Stromal cell of bone marrow (primary cell): ENCODE results near the gene ENOX1.

Experiments used
- DNase-seq: peaks from one replicate; pipeline ENCODE4 v3.0.0-alpha.2; 2012; ENCODE audit warnings: low read depth

The ENOX1 gene

GRCh38 chr13:43608400-43609137 lies 178.2 kb downstream of the ENOX1 start:
- no peak for DNase-seq

DNA sequence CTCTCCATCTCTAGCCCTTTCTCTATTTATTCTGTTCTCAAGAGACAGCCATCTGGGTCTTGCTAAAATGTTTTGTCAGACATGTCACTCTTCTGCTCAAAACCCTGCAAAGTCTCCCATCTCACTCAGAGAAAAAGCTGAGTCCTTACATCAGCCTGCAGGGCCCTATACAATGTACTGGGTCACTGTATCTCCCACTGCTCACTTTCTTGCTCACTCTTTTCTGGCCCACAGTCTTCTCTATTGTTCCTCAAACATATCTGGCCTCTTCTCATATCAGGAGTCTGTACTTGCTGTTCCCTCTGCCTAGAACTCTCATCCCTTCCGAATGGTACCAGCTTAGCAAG lies 189.2 kb downstream of the ENOX1 start:
- no peak for DNase-seq

DNA sequence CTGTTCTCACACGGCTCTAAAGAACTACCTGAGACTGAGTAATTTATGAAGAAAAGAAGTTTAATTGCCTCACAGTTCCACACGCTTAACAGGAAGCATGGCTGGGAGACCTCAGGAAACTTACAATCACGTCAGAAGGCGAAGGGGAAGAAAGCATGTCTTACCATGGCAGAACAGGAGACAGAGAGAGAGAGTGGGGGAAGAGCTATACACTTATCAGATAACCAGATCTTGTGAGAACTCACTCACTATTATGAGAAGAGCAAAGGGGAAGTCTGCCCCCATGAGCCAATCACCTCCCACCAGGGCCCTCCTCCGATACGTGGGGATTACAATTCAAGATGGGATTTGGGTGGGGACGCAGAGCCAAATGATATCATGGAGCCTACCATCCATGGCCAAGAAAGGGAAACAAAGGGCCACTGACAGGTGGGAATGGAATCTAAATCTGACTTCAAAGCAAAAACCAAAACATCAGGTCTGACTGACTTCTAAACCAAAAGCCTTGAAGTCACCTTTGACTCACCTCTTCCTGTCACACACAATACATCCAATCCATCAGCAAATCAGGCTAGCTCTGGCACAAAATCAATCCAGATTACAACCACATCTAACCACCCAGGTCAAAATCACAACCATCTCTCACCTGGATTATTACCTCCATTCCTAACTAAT lies 189.7 kb downstream of the ENOX1 start:
- DNase-seq, result no peak

DNA sequence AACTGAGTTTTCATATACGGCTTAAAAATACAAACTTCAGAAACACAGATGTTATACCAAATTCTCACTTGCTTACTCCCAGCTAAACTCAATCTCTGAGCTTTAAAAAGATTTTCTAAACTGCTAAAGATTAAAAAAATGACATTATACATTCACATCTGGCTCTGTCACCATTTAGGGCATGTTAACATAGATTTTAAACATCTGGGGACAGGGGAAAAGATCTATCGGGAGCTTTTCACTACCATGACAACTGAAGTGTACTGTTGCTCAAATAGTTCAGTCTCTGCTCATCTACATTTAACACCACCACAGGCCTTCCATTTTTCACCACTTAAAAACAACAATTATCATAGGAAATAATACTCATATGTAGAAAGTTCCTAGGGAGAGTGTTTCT lies 190.8 kb downstream of the ENOX1 start:
- DNase-seq, result no peak

DNA sequence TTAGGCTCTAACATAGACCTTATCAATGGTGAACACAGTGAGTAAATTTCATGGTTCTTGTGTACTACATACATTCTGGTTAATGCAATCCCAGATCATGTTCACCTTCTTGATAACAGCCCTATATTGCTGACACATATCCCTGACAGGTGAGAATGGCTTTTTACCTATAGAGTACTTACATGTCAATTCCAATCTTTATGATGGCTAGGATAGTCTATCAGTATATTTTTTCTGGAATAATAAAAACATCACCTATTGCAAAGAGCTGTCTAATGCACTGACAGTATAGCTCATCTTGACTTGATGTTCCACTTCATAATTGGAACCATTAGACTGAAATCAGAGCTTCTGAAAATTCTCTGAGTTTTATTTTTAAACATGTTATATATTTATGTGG lies 199.4 kb downstream of the ENOX1 start:
- DNase-seq, result no peak

DNA sequence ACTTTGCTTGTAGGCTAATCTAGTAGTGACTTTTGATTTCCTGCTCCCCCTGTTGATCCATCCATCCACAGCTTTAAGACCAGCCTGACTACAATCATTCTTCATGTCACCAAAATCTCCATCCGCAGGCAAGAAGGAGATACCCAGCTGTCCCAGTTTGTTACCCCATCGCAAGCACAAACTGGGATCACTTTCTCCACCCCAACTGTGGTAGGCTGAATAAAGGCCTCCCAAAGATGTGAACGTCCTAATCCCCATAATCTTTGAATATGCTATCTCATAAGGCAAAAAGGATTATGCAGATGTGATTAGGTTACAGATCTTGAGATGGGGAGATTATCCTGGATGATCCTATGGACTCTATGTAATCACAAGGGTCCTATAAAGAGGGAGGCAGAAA lies 202.0 kb downstream of the ENOX1 start:
- DNase-seq, result no peak

GRCh38 chr13:43583321-43583720 lies 203.5 kb downstream of the ENOX1 start:
- no peak for DNase-seq

- DNase-seq, result no peak
Observed at GRCh38 chr13:43580280-43580679, 206.5 kb downstream of the ENOX1 start.

DNA sequence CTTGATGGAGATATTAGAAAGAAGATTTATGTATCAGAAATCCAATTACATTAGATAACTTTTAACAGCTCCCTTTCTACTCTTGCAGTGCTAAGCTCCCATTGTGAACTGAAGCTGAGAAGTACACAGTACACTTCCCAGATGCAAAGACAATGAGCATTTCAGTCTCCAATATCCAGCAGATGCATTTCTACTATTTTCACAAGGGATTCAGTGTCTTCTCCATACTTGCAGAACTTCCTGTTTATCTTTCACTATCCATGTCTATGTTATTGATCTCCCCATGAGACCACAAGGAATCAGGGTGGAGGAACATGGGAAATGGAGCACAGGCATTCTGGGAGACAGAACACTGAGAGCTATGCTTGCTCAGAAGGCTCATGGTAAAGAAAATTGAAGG lies 207.5 kb downstream of the ENOX1 start:
- no peak for DNase-seq

DNA sequence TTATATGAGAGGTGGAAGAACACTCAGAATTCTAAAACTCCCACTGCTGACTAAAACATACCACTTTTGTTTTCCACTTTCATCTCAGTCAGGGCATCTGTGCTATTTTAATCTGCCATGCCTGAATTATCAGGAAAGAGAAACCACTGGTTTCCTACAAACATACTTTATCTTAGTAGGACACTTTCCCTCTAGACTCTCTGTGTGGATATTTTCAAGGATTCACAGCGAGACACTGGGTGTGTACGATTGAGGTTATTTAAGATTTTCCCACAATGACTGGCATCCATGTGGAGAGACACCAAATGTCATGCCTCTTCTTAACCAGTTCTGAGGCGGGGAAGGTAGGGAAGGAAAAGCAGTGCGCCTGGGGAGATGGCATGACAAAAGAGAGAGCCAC lies 212.2 kb downstream of the ENOX1 start:
- DNase-seq, result no peak

- DNase-seq, result no peak
Observed at GRCh38 chr13:43573802-43574514, 212.8 kb downstream of the ENOX1 start.

- no peak for DNase-seq
Observed at GRCh38 chr13:43573361-43573740, 213.4 kb downstream of the ENOX1 start.

DNA sequence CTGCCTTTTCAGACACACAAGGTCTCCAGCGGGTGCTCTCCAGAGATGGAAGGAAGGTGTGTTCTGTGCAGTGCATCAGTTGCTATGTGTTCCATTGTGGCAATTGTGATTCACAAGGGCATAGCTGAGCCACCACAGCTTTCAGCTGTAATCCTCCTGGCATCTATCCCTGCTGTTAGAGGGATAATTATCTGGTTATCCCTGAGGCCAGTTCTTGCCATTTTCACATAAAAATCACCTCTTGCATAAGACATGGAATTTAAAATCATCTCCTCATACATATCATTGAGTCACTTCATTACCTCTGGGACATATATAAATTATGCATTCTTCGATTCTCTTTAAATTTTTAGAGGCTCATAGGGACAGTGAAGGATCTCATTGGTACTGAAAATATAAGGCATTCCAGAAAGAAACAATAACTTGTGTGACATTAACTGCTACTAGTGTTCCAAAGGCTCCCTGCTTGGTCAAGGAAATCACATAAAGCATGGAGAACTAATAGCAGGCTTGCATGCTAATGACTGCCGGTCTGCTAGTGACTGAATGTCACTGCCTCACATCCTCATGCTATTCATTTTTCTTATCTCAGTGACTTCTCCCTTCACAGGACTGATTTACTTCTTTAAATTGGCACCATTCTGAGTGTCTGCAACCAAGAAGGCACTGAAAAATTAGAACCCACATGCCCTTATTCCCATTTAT lies 214.0 kb downstream of the ENOX1 start:
- DNase-seq, result peak; percentile 56

GRCh38 chr13:43569658-43570057 lies 217.1 kb downstream of the ENOX1 start:
- DNase-seq, result no peak

GRCh38 chr13:43567608-43568007 lies 219.2 kb downstream of the ENOX1 start:
- no peak for DNase-seq

- DNase-seq, result no peak
Observed at GRCh38 chr13:43564952-43565351, 221.8 kb downstream of the ENOX1 start.

- no peak for DNase-seq
Observed at GRCh38 chr13:43561081-43561480, 225.7 kb downstream of the ENOX1 start.

- DNase-seq, result no peak
Observed at GRCh38 chr13:43558939-43559338, 227.8 kb downstream of the ENOX1 start.

DNA sequence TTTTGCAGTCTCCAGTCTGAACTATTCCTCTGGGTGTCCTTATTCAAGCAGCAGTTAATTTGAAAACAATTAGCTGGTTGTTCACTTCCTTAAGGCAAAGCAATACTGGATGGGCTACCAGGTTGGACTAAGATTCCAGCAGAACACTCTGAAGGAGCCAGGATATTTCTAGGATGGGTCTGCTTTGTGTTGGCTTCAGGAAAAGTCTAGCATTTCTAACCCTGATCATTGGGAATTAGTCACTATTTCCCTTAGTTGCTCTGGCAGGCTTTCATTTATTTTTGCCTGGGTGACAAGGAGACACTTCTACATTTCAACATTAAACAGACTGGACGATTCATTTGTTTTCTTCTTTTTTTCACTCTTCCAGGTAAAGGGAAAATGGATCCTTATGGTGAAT lies 228.4 kb downstream of the ENOX1 start:
- DNase-seq, result no peak

DNA sequence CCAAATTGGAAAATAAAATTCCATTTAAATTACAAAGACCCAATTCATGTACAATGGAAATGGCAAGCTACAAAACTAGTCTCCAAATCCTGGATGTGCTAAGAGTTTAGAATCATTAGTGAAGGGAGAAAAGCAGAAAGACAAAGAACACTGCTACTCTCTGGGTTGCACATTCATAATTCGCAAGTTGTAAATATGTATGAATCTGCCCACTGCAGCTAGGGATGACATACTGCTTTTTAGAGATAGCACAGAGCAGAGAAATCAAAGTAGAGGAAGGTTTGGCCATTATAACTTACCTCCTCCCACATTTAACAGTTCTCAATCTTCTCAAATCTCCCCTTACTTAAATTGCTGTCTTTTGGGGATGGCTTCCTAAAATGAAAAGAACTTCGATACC lies 231.1 kb downstream of the ENOX1 start:
- DNase-seq, result no peak

DNA sequence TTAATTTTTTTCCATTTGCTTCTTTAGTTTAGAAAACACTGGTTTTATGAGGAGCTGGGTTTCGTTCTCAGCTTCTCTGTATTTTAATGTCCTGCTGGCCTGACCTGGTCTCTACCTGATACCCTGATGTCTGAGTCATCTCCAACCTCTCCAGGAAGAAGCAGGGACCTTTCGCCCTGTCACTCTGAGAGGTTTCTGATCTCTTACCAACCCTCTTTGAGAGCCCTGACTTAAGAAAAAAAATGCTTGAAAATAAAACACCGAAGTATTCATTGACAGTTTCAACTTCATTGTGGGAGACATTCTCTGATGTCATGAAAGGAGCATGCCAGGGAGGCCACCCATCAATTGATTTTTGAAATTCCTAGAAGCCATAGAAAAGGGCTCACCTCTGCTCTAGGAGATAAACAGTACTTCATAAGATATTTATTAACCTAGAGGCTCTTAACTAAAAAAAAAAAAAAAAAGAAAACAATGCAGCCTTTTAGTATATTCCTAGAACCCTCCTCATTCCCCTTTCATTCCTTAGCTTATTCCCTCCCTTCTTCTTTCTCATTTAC lies 234.8 kb downstream of the ENOX1 start:
- no peak for DNase-seq

DNA sequence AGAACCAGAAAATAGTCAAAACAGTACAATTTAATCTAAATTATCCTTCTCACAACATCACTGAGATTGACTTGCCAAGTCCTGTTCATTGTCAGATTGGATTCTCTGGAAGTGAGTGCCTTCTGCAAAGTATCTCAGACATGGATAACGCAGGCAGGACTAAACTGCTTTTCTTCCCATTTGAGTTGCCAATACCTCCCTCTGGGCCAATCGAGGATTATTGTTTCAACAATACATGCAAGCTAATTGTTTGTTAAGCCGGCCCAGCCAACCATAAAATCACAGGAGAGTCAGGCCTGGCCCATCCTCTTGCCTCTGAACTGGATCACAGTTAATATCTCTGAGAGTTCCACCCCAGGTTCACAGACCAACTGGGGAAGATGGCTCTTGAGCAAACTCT lies 240.0 kb downstream of the ENOX1 start:
- DNase-seq, result no peak
